ENCODE data around the gene PEMT.

DNA sequence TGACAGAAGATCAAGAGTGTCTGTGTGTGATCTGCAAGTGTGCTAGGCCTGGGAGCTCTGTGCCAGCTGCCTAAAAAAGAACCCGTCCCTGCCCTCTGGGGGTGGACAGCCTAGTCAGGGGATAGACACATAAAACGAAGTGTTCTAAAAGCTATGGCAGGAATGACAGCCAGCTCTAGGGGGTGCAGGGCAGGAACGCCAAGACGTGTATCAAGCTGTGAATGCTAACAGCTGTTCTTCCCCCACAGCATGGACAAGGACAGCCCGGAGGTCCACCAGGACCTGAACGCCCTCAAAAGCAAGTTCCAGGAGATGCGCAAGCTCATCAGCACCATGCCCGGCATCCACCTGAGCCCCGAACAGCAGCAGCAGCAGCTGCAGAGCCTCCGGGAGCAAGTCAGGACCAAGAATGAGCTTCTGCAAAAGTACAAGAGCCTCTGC lies 100.5 kb downstream of the PEMT start:
- TF ChIP-seq MAZ (IDR thresholded peaks at IDR 0.05; ENCODE audit: borderline replicate concordance, low read depth, low read length) (no peak), POLR2A (IDR thresholded peaks at IDR 0.05; ENCODE audit: low read depth, low read length) (no peak), CHD1 (IDR thresholded peaks at IDR 0.05; ENCODE audit: low read depth, low read length) (no peak), SMC3 (IDR thresholded peaks at IDR 0.05; ENCODE audit: low read depth, low read length) (no peak), RAD21 (IDR thresholded peaks at IDR 0.05; ENCODE audit: low read length) (no peak)
- TF ChIP-seq, protein P1, sequence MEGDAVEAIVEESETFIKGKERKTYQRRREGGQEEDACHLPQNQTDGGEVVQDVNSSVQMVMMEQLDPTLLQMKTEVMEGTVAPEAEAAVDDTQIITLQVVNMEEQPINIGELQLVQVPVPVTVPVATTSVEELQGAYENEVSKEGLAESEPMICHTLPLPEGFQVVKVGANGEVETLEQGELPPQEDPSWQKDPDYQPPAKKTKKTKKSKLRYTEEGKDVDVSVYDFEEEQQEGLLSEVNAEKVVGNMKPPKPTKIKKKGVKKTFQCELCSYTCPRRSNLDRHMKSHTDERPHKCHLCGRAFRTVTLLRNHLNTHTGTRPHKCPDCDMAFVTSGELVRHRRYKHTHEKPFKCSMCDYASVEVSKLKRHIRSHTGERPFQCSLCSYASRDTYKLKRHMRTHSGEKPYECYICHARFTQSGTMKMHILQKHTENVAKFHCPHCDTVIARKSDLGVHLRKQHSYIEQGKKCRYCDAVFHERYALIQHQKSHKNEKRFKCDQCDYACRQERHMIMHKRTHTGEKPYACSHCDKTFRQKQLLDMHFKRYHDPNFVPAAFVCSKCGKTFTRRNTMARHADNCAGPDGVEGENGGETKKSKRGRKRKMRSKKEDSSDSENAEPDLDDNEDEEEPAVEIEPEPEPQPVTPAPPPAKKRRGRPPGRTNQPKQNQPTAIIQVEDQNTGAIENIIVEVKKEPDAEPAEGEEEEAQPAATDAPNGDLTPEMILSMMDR (conservative IDR thresholded peaks at IDR 0.05; ENCODE audit: low read depth, low read length): no peak
- TF ChIP-seq, protein P2, sequence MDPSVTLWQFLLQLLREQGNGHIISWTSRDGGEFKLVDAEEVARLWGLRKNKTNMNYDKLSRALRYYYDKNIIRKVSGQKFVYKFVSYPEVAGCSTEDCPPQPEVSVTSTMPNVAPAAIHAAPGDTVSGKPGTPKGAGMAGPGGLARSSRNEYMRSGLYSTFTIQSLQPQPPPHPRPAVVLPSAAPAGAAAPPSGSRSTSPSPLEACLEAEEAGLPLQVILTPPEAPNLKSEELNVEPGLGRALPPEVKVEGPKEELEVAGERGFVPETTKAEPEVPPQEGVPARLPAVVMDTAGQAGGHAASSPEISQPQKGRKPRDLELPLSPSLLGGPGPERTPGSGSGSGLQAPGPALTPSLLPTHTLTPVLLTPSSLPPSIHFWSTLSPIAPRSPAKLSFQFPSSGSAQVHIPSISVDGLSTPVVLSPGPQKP (IDR thresholded peaks at IDR 0.05; ENCODE audit: borderline replicate concordance, low read depth, low read length): no peak
- TF ChIP-seq, protein P3, sequence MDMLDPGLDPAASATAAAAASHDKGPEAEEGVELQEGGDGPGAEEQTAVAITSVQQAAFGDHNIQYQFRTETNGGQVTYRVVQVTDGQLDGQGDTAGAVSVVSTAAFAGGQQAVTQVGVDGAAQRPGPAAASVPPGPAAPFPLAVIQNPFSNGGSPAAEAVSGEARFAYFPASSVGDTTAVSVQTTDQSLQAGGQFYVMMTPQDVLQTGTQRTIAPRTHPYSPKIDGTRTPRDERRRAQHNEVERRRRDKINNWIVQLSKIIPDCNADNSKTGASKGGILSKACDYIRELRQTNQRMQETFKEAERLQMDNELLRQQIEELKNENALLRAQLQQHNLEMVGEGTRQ (IDR thresholded peaks at IDR 0.05; ENCODE audit: low read depth, low read length): no peak

Data from IMR-90 (cell line).